ENCODE measurements around the gene TALDO1. TPM values are rescaled to one million over a fixed set of nuclear protein-coding genes. Genes with fewer than 3 reads are reported as not detected.

TALDO1 gene
- polyA plus RNA-seq, 1 of the 3 experiments (the other 2 are of a cell fraction) = 103 TPM

- Histone ChIP-seq H3K9me2 (no peaks in the 10 kb centered on the region), H3K4me1 (ENCODE audit: control insufficient read depth in 1 of 2, insufficient read depth in 2 of 2, low read depth in 1 of 2, low read length in 1 of 2) (peaks cover 0 to 12% of the 10 kb centered on the region in 2 experiments; a peak in 1 of 4 replicates), H3K9me3 (no peaks in the 10 kb centered on the region), H3K4me3 (ENCODE audit: low read depth in 2 of 2, low read length in 1 of 2) (no peak overlapping the region), H3K9ac (no peak overlapping the region), H3K4me2 (no peak overlapping the region), H3K36me3 (replicated peaks in 1 of 2; ENCODE audit: control insufficient read depth in 1 of 2, insufficient read depth in 2 of 2, low read length in 1 of 2) (no peaks in the 10 kb centered on the region), H3F3A (replicated peaks; ENCODE audit: insufficient read depth) (no peaks in the 10 kb centered on the region), H3K79me2 (ENCODE audit: insufficient read depth) (no peaks in the 10 kb centered on the region), H4K20me1 (ENCODE audit: insufficient read depth) (no peaks in the 10 kb centered on the region), H3K27me3 (ENCODE audit: insufficient read depth) (peaks cover 41% of the 10 kb centered on the region), H2AFZ (ENCODE audit: low read depth) (no peak overlapping the region), H3K27ac (ENCODE audit: low read depth in 2 of 2, low read length in 1 of 2) (no peak overlapping the region)
- 41% methylated on average over 30 of the region's 34 CpGs for WGBS (ENCODE audit: low lambda C conversion rate)
- TF ChIP-seq PBX3 (IDR thresholded peaks at IDR 0.05) (no peak), FOSL2 (IDR thresholded peaks at IDR 0.05; ENCODE audit: borderline replicate concordance, low read depth) (no peak)
- peak; percentile 38 for DNase-seq
- CTCF ChIA-PET = interaction anchor here (0.6 to 11.8 kb wide), 8 partner anchors 9 to 185 kb away, joined by 3 to 150 read pairs (median 6); partner anchors contain the start of genes DEAF1 and TMEM80
- POLR2A ChIA-PET = interaction anchor here (0.5 to 0.7 kb wide), 2 partner anchors 10 to 58 kb away, joined by 3 read pairs; no protein-coding TSS in a partner anchor
Measured at GRCh38 chr11:719214-720016, 27.8 kb upstream of the TALDO1 start.

GRCh38 chr11:720017-720641 is 27.1 kb upstream of the TALDO1 start:
- no peak for TF ChIP-seq PBX3 (IDR thresholded peaks at IDR 0.05)
- TF ChIP-seq POLR2AphosphoS5 (IDR thresholded peaks at IDR 0.05; ENCODE audit: low read depth, low read length) = no peak
- no peak for TF ChIP-seq NRF1 (IDR thresholded peaks at IDR 0.05; ENCODE audit: low read depth, low read length)
- TF ChIP-seq EZH2phosphoT487 (IDR thresholded peaks at IDR 0.05; ENCODE audit: borderline replicate concordance, low read depth) = no peak
- TF ChIP-seq IRF3 (IDR thresholded peaks at IDR 0.05; ENCODE audit: low read depth, low read length) = no peak
- TF ChIP-seq MEF2A (IDR thresholded peaks at IDR 0.05; ENCODE audit: borderline replicate concordance, low read depth) = no peak
- TF ChIP-seq RCOR1 (IDR thresholded peaks at IDR 0.05; ENCODE audit: low read length) = no peak
- TF ChIP-seq MAX (IDR thresholded peaks at IDR 0.05; ENCODE audit: low read depth) = no peak
- TF ChIP-seq TAF1 (IDR thresholded peaks at IDR 0.05; ENCODE audit: borderline replicate concordance, low read depth, low read length) = no peak
- no peak for TF ChIP-seq SIN3A (IDR thresholded peaks at IDR 0.05; ENCODE audit: borderline replicate concordance, low read depth, low read length)
- no peak for TF ChIP-seq TEAD4 (IDR thresholded peaks at IDR 0.05; ENCODE audit: borderline replicate concordance, insufficient read depth)
- no peak for TF ChIP-seq GATA2 (CRISPR knock-in tag; IDR thresholded peaks at IDR 0.05)
- no peak for TF ChIP-seq EP300 (IDR thresholded peaks at IDR 0.05; ENCODE audit: borderline replicate concordance in 1 of 2, low read depth in 1 of 2, low read length in 1 of 2)
- TF ChIP-seq RXRA (IDR thresholded peaks at IDR 0.05; ENCODE audit: borderline replicate concordance, low read depth) = no peak
- TF ChIP-seq USF1 (IDR thresholded peaks at IDR 0.05; ENCODE audit: borderline replicate concordance, low read depth) = no peak
- TF ChIP-seq MXI1 (IDR thresholded peaks at IDR 0.05; ENCODE audit: low read depth, low read length) = no peak
- TF ChIP-seq YY1 (IDR thresholded peaks at IDR 0.05; ENCODE audit: low read depth) = no peak
- no peak for TF ChIP-seq FOSL2 (IDR thresholded peaks at IDR 0.05; ENCODE audit: borderline replicate concordance, low read depth)
- TF ChIP-seq FOXM1 (IDR thresholded peaks at IDR 0.05; ENCODE audit: low read depth) = no peak
- Histone ChIP-seq H3K4me1 (ENCODE audit: control insufficient read depth in 1 of 2, insufficient read depth in 2 of 2, low read depth in 1 of 2, low read length in 1 of 2) (peaks cover 0 to 12% of the 10 kb centered on the region in 2 experiments; a peak in 1 of 4 replicates), H3F3A (replicated peaks; ENCODE audit: insufficient read depth) (no peaks in the 10 kb centered on the region), H3K4me3 (ENCODE audit: low read depth in 2 of 2, low read length in 1 of 2) (peak overlapping the region in 1 of 2 experiments; percentile 24; a peak in 1 of 4 replicates), H3K27me3 (ENCODE audit: insufficient read depth) (peaks cover 47% of the 10 kb centered on the region), H3K36me3 (replicated peaks in 1 of 2; ENCODE audit: control insufficient read depth in 1 of 2, insufficient read depth in 2 of 2, low read length in 1 of 2) (no peaks in the 10 kb centered on the region), H3K27ac (ENCODE audit: low read depth in 2 of 2, low read length in 1 of 2) (no peak overlapping the region), H2AFZ (ENCODE audit: low read depth) (no peak overlapping the region), H3K79me2 (ENCODE audit: insufficient read depth) (no peaks in the 10 kb centered on the region), H3K9me2 (no peaks in the 10 kb centered on the region), H4K20me1 (ENCODE audit: insufficient read depth) (no peaks in the 10 kb centered on the region), H3K9me3 (no peaks in the 10 kb centered on the region), H3K4me2 (0 out of 2 replicates have a peak overlapping the region, but pooled peaks have one; percentile 19), H3K9ac (no peak overlapping the region)
- WGBS (ENCODE audit: low lambda C conversion rate) = 63% methylated on average over 14 of the region's 35 CpGs
- CTCF ChIA-PET = interaction anchor here (0.6 to 11.8 kb wide), 9 partner anchors 8 to 186 kb away, joined by 3 to 150 read pairs (median 4); partner anchors contain the start of genes DEAF1 and TMEM80
- POLR2A ChIA-PET = interaction anchor here (0.5 kb wide), 1 partner anchor 59 kb away, joined by 3 read pairs; no protein-coding TSS in a partner anchor
- DNase-seq = peak; percentile 18

Measured in SK-N-SH (cell line).